HepG2 (cell line): Measurements from ENCODE around the gene POU2F1. TPM values are rescaled to one million over a fixed set of nuclear protein-coding genes. Genes with fewer than 3 reads are reported as not detected.

Experiments
- ATAC-seq: fragments of 200-7000 bp; cut with Tn5 transposase; 3 replicates; pipeline ENCODE4 v1.9.1; 2020; ENCODE audit warnings: mild to moderate bottlenecking, moderate library complexity
- BruUV-seq: library from RNA; stranded (reverse); fragments of 400-500 nt; replicated peaks from 2 replicates; lab custom pipeline; 2021; lab: Mats Ljungman, UMichigan
- CTCF ChIA-PET: fragments of 300-600 bp; formaldehyde crosslinking; extraction: SDS; loops from one replicate; lab custom pipeline; 2021; ENCODE audit warnings: low total read pairs, inconsistent platforms, low intra/inter-chr PET ratio; lab: Yijun Ruan, JAX
- POLR2A ChIA-PET: fragments of 350-600 bp; sonication (Branson Sonifier 250); formaldehyde crosslinking; loops from one replicate; lab custom pipeline; 2020; ENCODE audit warnings: antibody characterized with exemption, inconsistent platforms; lab: Yijun Ruan, JAX
- DNase-seq: peaks from one replicate; pipeline ENCODE4 v3.0.0-alpha.2; 2015; ENCODE audit warnings: low spot score
- FAIRE-seq: peaks from 3 replicates; lab custom pipeline; 2011; peaks lifted over from hg19 to GRCh38; lab: Jason Lieb, UNC
- H2AFZ ChIP-seq: one replicate; pipeline ENCODE4 v1.6.1; 2011; ENCODE audit warnings: low read length, inconsistent platforms
- H3K27ac ChIP-seq: fragments of 300-600 bp; 3 replicates; pipeline ENCODE4 v1.8.0; 2011; ENCODE audit warnings: mixed run types, mild to moderate bottlenecking, mixed read lengths, low read length, inconsistent platforms; ENCODE audit not compliant: insufficient read depth; ENCODE audit errors: extremely low read length
- H3K27me3 ChIP-seq, 2 experiments: fragments of 200-600 bp in 1 of 2; 2 replicates in 1 of 2; 3 replicates in 1 of 2; pipeline versions ENCODE4 v1.6.0 to v1.8.0; 2011; ENCODE audit warnings: low read length in 2 of 2, mild to moderate bottlenecking in 2 of 2, moderate library complexity in 2 of 2, inconsistent platforms in 1 of 2; ENCODE audit not compliant: insufficient read depth in 2 of 2, control insufficient read depth in 1 of 2
- H3K36me3 ChIP-seq, 2 experiments: fragments of 200-600 bp in 1 of 2; replicated peaks in 1 of 2; 2 replicates in 1 of 2; 3 replicates in 1 of 2; pipeline versions ENCODE4 v1.5.1 to v1.8.0; 2011; ENCODE audit warnings: low read length in 2 of 2, inconsistent platforms in 1 of 2; ENCODE audit not compliant: insufficient read depth in 2 of 2, control insufficient read depth in 1 of 2
- H3K4me1 ChIP-seq: 2 replicates; pipeline ENCODE4 v1.5.1; 2012; ENCODE audit warnings: low read length, inconsistent platforms; ENCODE audit not compliant: insufficient read depth
- H3K4me2 ChIP-seq: 2 replicates; pipeline ENCODE4 v1.6.0; 2011; ENCODE audit warnings: low read depth, low read length, inconsistent platforms
- H3K4me3 ChIP-seq, 3 experiments: fragments of 200-600 bp in 1 of 3; sonication (generic), shearing (Covaris generic) in 1 of 3; replicated peaks in 1 of 3; 2 replicates each; pipeline ENCODE4 v1.5.1; 2011 to 2016; ENCODE audit warnings: low read length in 3 of 3, inconsistent platforms in 2 of 3, low read depth in 2 of 3, mild to moderate bottlenecking in 2 of 3, control low read depth in 1 of 3, mixed read lengths in 1 of 3; ENCODE audit not compliant: insufficient read depth in 1 of 3
- H3K79me2 ChIP-seq: one replicate; pipeline ENCODE4 v1.6.1; 2011; ENCODE audit warnings: low read length, inconsistent platforms; ENCODE audit not compliant: insufficient read depth
- H3K9ac ChIP-seq: 2 replicates; pipeline ENCODE4 v1.6.0; 2011; ENCODE audit warnings: mild to moderate bottlenecking, low read depth, low read length, inconsistent platforms; ENCODE audit not compliant: insufficient read depth
- H3K9me3 ChIP-seq: 2 replicates; pipeline ENCODE4 v1.5.1; 2012; ENCODE audit warnings: mild to moderate bottlenecking, low read length
- H4K20me1 ChIP-seq: 2 replicates; pipeline ENCODE4 v1.6.0; 2011; ENCODE audit warnings: inconsistent platforms, mild to moderate bottlenecking, low read length, moderate library complexity; ENCODE audit not compliant: insufficient read depth
- BORCS8-MEF2B ChIP-seq: sonication (generic); formaldehyde crosslinking; IDR thresholded peaks from 2 replicates; pipeline ENCODE4 v1.8.0; 2022; ENCODE audit warnings: mild to moderate bottlenecking, missing genetic modification reagents
- CREB1 ChIP-seq, 2 experiments: fragments of 450-650 bp in 1 of 2; IDR thresholded peaks; 2 replicates each; pipeline ENCODE4 v1.6.1; 2016 to 2017; ENCODE audit warnings: control low read depth in 1 of 2, mild to moderate bottlenecking in 1 of 2, missing compliant biosample characterization in 1 of 2, missing genetic modification characterization in 1 of 2
- DPF2 ChIP-seq: sonication (generic); formaldehyde crosslinking; IDR thresholded peaks from 2 replicates; pipeline ENCODE4 v1.4.0; 2020; ENCODE audit warnings: mild to moderate bottlenecking, low read depth, missing genetic modification reagents, borderline replicate concordance
- MTF2 ChIP-seq: sonication (generic); formaldehyde crosslinking; IDR thresholded peaks from 2 replicates; pipeline ENCODE4 v1.5.0; 2020; ENCODE audit warnings: missing genetic modification reagents, borderline replicate concordance
- PHF8 ChIP-seq: sonication (generic); formaldehyde crosslinking; IDR thresholded peaks from 2 replicates; pipeline ENCODE4 v1.5.0; 2020; ENCODE audit warnings: missing genetic modification reagents
- REPIN1 ChIP-seq: sonication (generic); formaldehyde crosslinking; IDR thresholded peaks from 2 replicates; pipeline ENCODE4 v1.8.0; 2022; ENCODE audit warnings: missing genetic modification reagents, low read depth, mild to moderate bottlenecking, borderline replicate concordance
- ZBTB8A ChIP-seq: sonication (generic); formaldehyde crosslinking; IDR thresholded peaks from 2 replicates; pipeline ENCODE4 v1.4.0; 2020; ENCODE audit warnings: mild to moderate bottlenecking, low read depth, missing genetic modification reagents, borderline replicate concordance
- ZNF644 ChIP-seq: IDR thresholded peaks from 2 replicates; pipeline ENCODE4 v1.6.1; 2016; ENCODE audit warnings: low read depth
- ZNF713 ChIP-seq: sonication (generic); formaldehyde crosslinking; IDR thresholded peaks from 2 replicates; pipeline ENCODE4 v1.4.0; 2020; ENCODE audit warnings: mild to moderate bottlenecking, missing genetic modification reagents
- ZNF800 ChIP-seq: sonication (generic); formaldehyde crosslinking; IDR thresholded peaks from 2 replicates; pipeline ENCODE4 v1.4.0; 2020; ENCODE audit warnings: missing genetic modification reagents
- WGBS: methylation state at CpG from one replicate; pipeline ENCODE4 v1.1.6; 2017; ENCODE audit warnings: low lambda C conversion rate; 5-methylcytosine and 5-hydroxymethylcytosine counted together
- in situ Hi-C: cut with HindIII; loops from 2 replicates; pipeline ENCODE4 v1.10.0; 2017; ENCODE audit warnings: low pct_unique_long_range_greater_than_20kb; ENCODE audit not compliant: extremely low pct_ligation_motif_present
- intact Hi-C: fragments of 100-400 bp; cut with micrococcal nuclease; formaldehyde crosslinking; loops from one replicate; pipeline ENCODE4 v1.10.0; 2022; ENCODE audit not compliant: unreplicated experiment
- polyA plus RNA-seq, 8 experiments: library from polyadenylated mRNA; depleted of rRNA in 3 of 8; stranded (reverse) in 7 of 8; unstranded in 1 of 8; fragments of >200 nt; fragmentation: Illumina TruSeq in 4 of 8; extraction: Trizol in 4 of 8; gene quantifications; 2 replicates each; pipeline versions ENCODE4 v1.2.1 to v1.2.3, GENCODE V29; 2011 to 2016; ENCODE audit warnings: low read depth in 4 of 8, missing spikeins in 1 of 8, mixed read lengths in 1 of 8; ENCODE audit not compliant: insufficient read depth in 1 of 8
- total RNA-seq, 5 experiments: library from RNA; depleted of rRNA; stranded (reverse); fragments of >200 nt; fragmentation: Illumina TruSeq; extraction: Trizol; gene quantifications; 2 replicates each; pipeline ENCODE4 v1.2.3, GENCODE V29; 2016; ENCODE audit warnings: low read depth in 1 of 5

Gene POU2F1
- total and polyA plus RNA-seq, 2 of the 13 experiments (the other 11 are each of a cell fraction or from before 2014, with no cell fraction given) = 10.2 to 13.0 TPM

- ATAC-seq = no peak
- H3K27me3 ChIP-seq = peaks cover 1 to 12% of the 10 kb centered on the region in 2 experiments; a peak in 3 of 5 replicates
- no peaks in the 10 kb centered on the region for H3K36me3 ChIP-seq
- no peak overlapping the region for H2AFZ ChIP-seq
- WGBS = 54% methylated on average over 3 of the region's 3 CpGs
- no peak overlapping the region for H3K27ac ChIP-seq
- no TSS peak for BruUV-seq
- ChIA-PET CTCF (no interaction called here), POLR2A (no interaction called here)
- no peaks in the 10 kb centered on the region for H3K4me1 ChIP-seq
- intact Hi-C loops = no loop called here
- no peaks in the 10 kb centered on the region for H3K79me2 ChIP-seq
- no peaks in the 10 kb centered on the region for H3K9me3 ChIP-seq
- TF ChIP-seq REPIN1 (CRISPR knock-in tag) (no peak), PHF8 (CRISPR knock-in tag) (no peak), ZNF713 (CRISPR knock-in tag) (no peak), BORCS8-MEF2B (CRISPR knock-in tag) (no peak), ZNF644 (no peak), ZBTB8A (CRISPR knock-in tag) (no peak), MTF2 (CRISPR knock-in tag) (no peak), CREB1 (IDR thresholded peaks at IDR 0.05) (no peak), CREB1 (CRISPR knock-in tag; IDR thresholded peaks at IDR 0.05) (no peak)
- TF ChIP-seq, all 625 proteins: peak for 0
- Histone ChIP-seq H3K9ac (no peak overlapping the region), H3K4me3 (no peak overlapping the region), H4K20me1 (no peaks in the 10 kb centered on the region), H3K4me2 (no peak overlapping the region)
- in situ Hi-C loops = no loop called here
- FAIRE-seq (no peak), DNase-seq (no peak)
These were observed 26.5 kb upstream of the POU2F1 start for GRCh38 chr1:167194182-167194581.

- CTCF ChIA-PET = no interaction called here
- peaks cover 1 to 12% of the 10 kb centered on the region in 2 experiments; a peak in 3 of 5 replicates for H3K27me3 ChIP-seq
These were observed 24.5 kb upstream of the POU2F1 start for GRCh38 chr1:167196166-167196565.

More at GRCh38 chr1:167196166-167196565, 24.5 kb upstream of the POU2F1 start:
- ATAC-seq (no peak), DNase-seq (no peak), FAIRE-seq (no peak)
- no peaks in the 10 kb centered on the region for H3K36me3 ChIP-seq
- POLR2A ChIA-PET = no interaction called here
- TF ChIP-seq ZNF800 (no peak), DPF2 (CRISPR knock-in tag) (no peak)
- no peak overlapping the region for H3K27ac ChIP-seq
- H4K20me1 ChIP-seq = no peaks in the 10 kb centered on the region
- no peak overlapping the region for H2AFZ ChIP-seq
- no TSS peak for BruUV-seq
- H3K9me3 ChIP-seq = no peaks in the 10 kb centered on the region
- no peaks in the 10 kb centered on the region for H3K79me2 ChIP-seq
- intact Hi-C loops (no loop called here), in situ Hi-C loops (no loop called here)
- H3K4me3 ChIP-seq = no peak overlapping the region
- no peak overlapping the region for H3K4me2 ChIP-seq
- H3K9ac ChIP-seq = no peak overlapping the region
- H3K4me1 ChIP-seq = no peaks in the 10 kb centered on the region
